Osteoblast (primary cell): ENCODE results near the gene CD2. TPM values are rescaled to one million over a fixed set of nuclear protein-coding genes. Genes with fewer than 3 reads are reported as not detected.

Experiments used
- DNase-seq: peaks from one replicate; pipeline ENCODE4 v3.0.0; 2011; ENCODE audit warnings: low spot score, mixed read lengths; ENCODE audit not compliant: insufficient read length; ENCODE audit errors: missing footprints
- H2AFZ ChIP-seq: 2 replicates; pipeline ENCODE4 v1.6.0; 2011; ENCODE audit warnings: mild to moderate bottlenecking, low read length
- H3K27ac ChIP-seq: 2 replicates; pipeline ENCODE4 v1.5.1; 2011; ENCODE audit warnings: mild to moderate bottlenecking, low read depth, low read length, moderate library complexity
- H3K27me3 ChIP-seq: 2 replicates; pipeline ENCODE4 v1.6.0; 2012; ENCODE audit warnings: mild to moderate bottlenecking, control low read depth, inconsistent platforms, low read length, moderate library complexity; ENCODE audit not compliant: insufficient read depth
- H3K36me3 ChIP-seq: 2 replicates; pipeline ENCODE4 v1.5.1; 2011; ENCODE audit warnings: mild to moderate bottlenecking, low read length, control low read depth, moderate library complexity; ENCODE audit not compliant: insufficient read depth
- H3K4me1 ChIP-seq: 2 replicates; pipeline ENCODE4 v1.5.1; 2011; ENCODE audit warnings: mild to moderate bottlenecking, low read length, control low read depth, moderate library complexity; ENCODE audit not compliant: insufficient read depth
- H3K4me2 ChIP-seq: 2 replicates; pipeline ENCODE4 v1.6.0; 2011; ENCODE audit warnings: mild to moderate bottlenecking, low read length; ENCODE audit not compliant: insufficient read depth
- H3K4me3 ChIP-seq: fragments of 200-600 bp; sonication (generic); 3 replicates; pipeline ENCODE4 v1.5.1; 2012; ENCODE audit warnings: mild to moderate bottlenecking, low read length, inconsistent platforms; ENCODE audit not compliant: insufficient read depth
- H3K79me2 ChIP-seq: 2 replicates; pipeline ENCODE4 v1.6.0; 2012; ENCODE audit warnings: mild to moderate bottlenecking, low read length, control low read depth, inconsistent platforms; ENCODE audit not compliant: insufficient read depth
- H3K9me3 ChIP-seq: 2 replicates; pipeline ENCODE4 v1.5.1; 2011; ENCODE audit warnings: low read depth, low read length, control low read depth
- H4K20me1 ChIP-seq: 2 replicates; pipeline ENCODE4 v1.6.0; 2012; ENCODE audit warnings: mild to moderate bottlenecking, low read length, control low read depth; ENCODE audit not compliant: insufficient read depth
- CTCF ChIP-seq: IDR thresholded peaks from 2 replicates; pipeline ENCODE4 v1.5.1; 2011; ENCODE audit warnings: mild to moderate bottlenecking, low read depth, low read length, moderate library complexity; ENCODE audit errors: extremely low read depth
- total RNA-seq: library from RNA; depleted of rRNA; stranded (reverse); fragments of >200 nt; gene quantifications from 2 replicates; pipeline ENCODE4 v1.2.3, GENCODE V29; 2012

CD2 gene
- total RNA-seq, 1 donor = not detected

DNA sequence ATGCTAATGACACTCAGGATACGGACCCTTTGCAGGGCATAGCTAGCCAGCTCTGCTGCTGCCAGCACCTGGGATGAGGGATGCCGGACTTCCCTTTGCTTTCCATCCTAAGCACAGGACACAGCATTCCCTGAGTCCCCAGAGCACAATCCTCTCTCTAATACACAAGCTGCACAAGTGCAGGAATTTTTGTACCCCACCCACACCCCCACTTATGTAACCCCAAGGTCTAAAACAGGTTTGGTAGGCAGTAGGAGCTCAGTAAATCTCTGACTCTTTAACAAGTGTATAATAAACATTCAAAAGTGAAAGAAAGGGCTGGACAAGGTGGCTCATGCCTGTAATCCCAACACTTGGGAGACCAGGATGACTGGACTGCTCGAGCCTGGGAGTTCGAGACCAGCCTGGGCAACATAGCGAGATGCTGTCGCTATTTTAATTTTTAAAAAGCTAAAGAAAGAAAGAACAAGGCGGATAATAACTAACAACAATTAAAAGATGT, 44.5 kb upstream of the CD2 start:
- Histone ChIP-seq H4K20me1 (no peaks in the 10 kb centered on the region), H3K27me3 (peaks cover 3% of the 10 kb centered on the region), H3K4me1 (no peaks in the 10 kb centered on the region), H3K79me2 (no peaks in the 10 kb centered on the region), H3K4me2 (no peak overlapping the region), H2AFZ (no peak overlapping the region), H3K9me3 (no peaks in the 10 kb centered on the region), H3K36me3 (no peaks in the 10 kb centered on the region), H3K4me3 (no peak overlapping the region), H3K27ac (no peak overlapping the region)
- no peak for TF ChIP-seq CTCF
- no peak for DNase-seq

DNA sequence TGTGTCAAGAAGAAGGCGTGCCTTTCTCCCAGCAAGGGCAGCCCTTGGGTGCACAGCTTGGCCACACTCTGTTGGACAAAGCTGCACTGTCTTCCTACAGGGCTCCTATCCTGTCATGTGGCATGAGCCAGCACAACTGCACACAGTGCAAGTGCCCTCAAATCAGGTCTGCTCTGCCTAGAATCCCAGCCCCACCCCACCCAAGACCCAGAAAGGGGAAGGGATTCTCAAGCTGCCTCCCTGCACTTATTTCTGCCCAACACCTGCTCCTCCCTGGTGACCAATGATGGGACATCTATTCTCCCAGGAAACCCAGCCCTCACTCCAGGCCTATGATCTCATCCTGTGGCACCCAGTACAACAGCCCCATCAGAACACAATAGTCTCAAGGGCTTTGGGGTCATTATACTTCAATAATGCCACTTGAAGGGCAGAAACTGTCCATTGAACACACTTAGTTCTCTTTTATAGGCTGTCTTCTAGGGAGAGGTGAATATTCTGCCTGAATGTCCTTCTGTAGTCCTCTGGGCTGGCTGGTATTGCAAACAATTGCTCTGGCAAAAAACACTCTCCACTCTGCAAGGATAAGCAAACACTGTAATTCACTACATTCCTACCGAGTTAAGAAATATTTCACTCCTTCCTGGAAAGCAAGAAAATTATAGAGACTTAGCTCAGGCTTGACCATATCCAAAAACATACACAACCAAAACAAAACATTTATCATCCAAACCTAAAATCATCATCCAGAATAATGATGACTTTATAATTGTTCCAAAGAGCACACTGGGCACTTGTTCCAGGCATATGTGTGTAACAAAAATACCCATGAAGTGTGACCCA, 43.6 kb upstream of the CD2 start:
- DNase-seq = peak; percentile 41
- H4K20me1 ChIP-seq = no peaks in the 10 kb centered on the region

DNA sequence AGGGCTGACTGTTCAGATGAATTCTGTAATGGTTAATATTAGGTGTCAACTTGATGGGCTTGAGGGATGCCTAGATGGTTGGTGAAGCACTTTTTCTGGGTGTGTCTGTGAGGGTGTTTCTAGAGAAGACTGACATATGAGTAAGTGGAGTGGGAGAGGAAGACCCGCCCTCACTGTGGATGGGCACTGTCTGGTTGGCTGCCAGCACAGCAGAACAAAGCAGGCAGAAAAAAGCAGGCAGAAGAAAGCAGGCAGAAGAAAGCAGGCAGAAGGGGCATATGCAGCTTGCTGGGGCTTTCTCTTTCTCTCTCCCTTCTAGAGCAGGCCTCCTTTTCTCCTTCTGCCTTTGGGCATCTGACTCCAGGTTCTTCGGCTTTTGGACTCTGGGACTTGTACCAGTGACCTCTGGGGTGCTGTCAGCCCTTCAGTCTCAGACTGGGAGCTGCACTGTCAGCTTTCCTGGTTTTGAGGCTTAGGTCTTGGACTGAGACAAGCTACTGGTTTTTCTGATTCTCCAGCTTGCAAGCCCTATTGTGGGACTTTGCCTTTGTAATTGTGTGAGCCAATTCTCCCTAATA, 42.9 kb upstream of the CD2 start:
- Histone ChIP-seq H3K79me2 (no peaks in the 10 kb centered on the region), H3K27ac (no peak overlapping the region), H3K4me2 (no peak overlapping the region), H3K36me3 (no peaks in the 10 kb centered on the region), H2AFZ (no peak overlapping the region), H3K4me1 (no peaks in the 10 kb centered on the region), H3K27me3 (peaks cover 2% of the 10 kb centered on the region), H3K4me3 (no peak overlapping the region), H3K9me3 (no peaks in the 10 kb centered on the region), H4K20me1 (no peaks in the 10 kb centered on the region)
- DNase-seq = no peak
- TF ChIP-seq CTCF = no peak

More for the DNA sequence above, 43.6 kb upstream of the CD2 start:
- no peaks in the 10 kb centered on the region for H3K36me3 ChIP-seq
- H3K27me3 ChIP-seq = peaks cover 2% of the 10 kb centered on the region
- no peak overlapping the region for H3K4me3 ChIP-seq
- H3K27ac ChIP-seq = no peak overlapping the region
- H3K79me2 ChIP-seq = no peaks in the 10 kb centered on the region
- H3K4me2 ChIP-seq = no peak overlapping the region
- no peak overlapping the region for H2AFZ ChIP-seq
- no peaks in the 10 kb centered on the region for H3K9me3 ChIP-seq
- no peaks in the 10 kb centered on the region for H3K4me1 ChIP-seq
- TF ChIP-seq CTCF = no peak

DNA sequence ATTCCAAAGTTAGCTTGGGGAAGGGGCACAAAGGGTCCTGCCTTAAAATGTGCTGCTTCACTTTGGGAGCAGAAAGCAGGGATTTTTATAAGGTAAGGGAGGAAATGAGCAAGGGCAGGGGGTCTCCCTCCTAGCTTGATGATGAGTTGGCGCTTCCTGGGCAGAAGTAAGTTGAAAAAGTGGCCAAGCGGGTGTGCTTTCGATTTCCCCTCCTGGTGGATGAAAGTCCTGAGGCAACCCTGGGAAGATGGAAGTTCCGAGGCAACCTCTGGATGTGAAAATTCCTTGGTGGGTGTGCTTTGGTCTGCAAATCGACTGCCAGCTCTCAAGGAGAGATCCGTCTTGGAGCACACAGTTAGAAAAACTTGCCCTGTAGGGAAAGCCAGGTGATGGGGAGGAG, 41.7 kb upstream of the CD2 start:
- TF ChIP-seq CTCF = no peak
- H2AFZ ChIP-seq = no peak overlapping the region
- H3K4me1 ChIP-seq = no peaks in the 10 kb centered on the region
- H3K9me3 ChIP-seq = no peaks in the 10 kb centered on the region
- no peaks in the 10 kb centered on the region for H3K79me2 ChIP-seq
- peaks cover 2% of the 10 kb centered on the region for H3K27me3 ChIP-seq
- no peaks in the 10 kb centered on the region for H3K36me3 ChIP-seq
- H4K20me1 ChIP-seq = no peaks in the 10 kb centered on the region
- no peak overlapping the region for H3K27ac ChIP-seq
- H3K4me3 ChIP-seq = no peak overlapping the region
- no peak overlapping the region for H3K4me2 ChIP-seq
- DNase-seq = no peak
